ENCODE measurements around the gene B3GALT6.

The B3GALT6 gene

GRCh38 chr1:1234180-1234808, 2.3 kb downstream of the B3GALT6 start:
- no peak for DNase-seq

- no peak for DNase-seq
Observed at GRCh38 chr1:1235016-1235744, 3.1 kb downstream of the B3GALT6 start.

DNA sequence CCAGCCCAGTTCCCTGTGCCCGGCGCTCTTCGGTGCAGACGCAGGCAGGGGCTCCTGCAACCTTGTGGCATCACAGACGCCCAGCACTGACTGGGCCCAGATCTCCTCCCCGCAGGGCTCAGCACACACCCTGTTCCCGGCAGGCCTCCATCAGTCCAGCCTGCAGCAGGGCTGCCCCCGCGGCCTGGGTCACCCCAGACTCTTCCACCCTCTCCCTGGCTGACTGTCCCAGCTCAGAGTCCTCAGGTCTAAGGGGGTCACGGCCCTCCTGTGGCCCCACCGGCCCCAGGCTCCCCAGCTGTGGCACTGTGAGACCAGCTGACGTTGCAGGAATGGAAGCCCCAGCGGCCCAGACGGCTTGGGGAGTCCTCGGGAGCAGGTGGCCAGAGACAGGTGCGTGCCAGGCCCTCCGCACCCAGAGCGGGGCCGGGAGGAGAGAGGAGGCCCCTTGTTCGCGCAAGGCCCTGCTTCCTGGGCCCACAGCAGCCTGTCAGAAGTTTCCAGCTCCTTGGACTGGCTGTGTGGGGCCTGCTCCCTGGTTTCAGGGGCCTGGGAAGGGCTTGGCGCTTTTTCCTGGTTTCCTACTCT, 4.2 kb downstream of the B3GALT6 start:
- DNase-seq = no peak

- DNase-seq = no peak
Observed at GRCh38 chr1:1236945-1237873, 5.2 kb downstream of the B3GALT6 start.

GRCh38 chr1:1237874-1238701, 6.1 kb downstream of the B3GALT6 start:
- no peak for DNase-seq

- no peak for DNase-seq
Observed at GRCh38 chr1:1238702-1239178, 6.7 kb downstream of the B3GALT6 start.

DNA sequence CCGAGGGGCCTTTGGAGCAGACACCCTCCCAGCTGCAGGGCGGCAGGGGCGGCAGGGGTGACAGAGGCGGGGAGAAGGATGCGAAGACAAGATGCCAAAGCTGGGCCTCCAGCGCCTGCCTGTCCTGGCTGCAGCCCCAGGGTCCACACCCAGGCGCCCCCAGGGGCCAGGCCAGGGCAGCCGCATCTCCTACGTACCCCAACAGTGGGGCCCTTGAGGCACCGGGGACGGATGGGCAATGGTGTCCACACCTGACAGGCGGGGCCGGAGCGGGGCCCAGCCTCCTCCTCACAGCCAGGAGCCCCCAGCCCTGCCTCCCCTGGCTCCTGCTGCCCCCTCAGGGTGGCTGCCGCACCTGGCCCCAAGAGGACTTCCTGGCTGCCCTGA, 7.2 kb downstream of the B3GALT6 start:
- no peak for DNase-seq

- DNase-seq = no peak
Observed at GRCh38 chr1:1239614-1240347, 7.7 kb downstream of the B3GALT6 start.

DNA sequence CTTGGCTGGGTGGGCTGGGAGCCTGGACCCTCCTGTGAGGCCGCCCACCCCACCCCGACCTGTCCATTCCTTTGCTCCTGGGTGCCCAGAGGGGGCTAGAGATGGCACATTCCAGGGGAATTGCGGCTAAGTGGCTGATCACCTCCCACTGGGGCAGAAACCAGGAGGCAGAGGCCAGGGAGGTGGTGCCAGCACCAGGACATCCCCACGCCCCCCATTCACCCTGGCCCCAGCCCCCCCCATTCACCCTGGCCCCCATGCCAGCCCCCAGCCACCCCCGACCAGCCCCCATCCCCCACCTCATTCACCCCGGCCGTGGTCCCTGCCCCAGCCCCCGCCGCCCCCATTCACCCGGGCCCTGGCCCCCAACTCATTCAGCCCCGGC, 8.3 kb downstream of the B3GALT6 start:
- DNase-seq = no peak

DNA sequence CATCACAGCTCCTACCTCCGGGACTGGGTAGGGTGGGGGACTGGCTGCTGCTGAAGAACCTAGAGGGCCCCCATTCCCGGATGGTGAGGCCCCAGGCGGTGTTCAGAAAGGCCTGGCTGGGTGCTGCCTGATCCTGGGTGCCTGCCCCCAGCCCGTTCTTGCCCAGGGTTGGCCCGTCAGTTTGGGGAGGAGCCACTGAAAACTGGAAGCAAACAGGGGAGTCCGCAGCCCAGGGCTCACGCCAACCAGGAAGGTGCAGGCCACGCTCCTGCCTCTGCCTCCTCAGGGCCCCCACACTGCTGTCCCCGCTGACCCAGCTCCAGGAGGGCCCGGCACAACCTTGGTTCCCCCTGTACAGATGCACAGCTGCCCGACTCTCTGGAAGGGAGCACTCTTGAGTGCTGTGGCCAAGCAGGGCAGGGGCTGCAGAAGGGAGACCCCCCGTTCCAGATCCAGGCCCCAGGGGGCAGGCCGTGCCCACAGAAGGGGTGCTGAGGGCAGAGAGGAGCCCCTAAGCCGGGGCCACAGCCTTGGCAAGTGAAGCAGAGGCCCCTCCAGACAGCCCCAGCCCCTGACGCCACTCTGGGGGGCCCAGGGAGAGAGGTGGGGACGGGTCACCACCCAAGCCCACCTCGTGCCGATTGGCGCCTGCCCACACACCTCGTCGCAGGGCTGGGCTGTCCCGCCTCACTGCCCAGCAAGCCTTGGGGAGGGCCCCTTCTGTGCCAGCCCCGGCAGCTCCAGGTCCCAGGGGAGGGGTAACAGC, 9.0 kb downstream of the B3GALT6 start:
- DNase-seq = peak in 1 of 2 experiments; percentile 47

- DNase-seq = no peak
Observed at GRCh38 chr1:1241588-1242219, 9.7 kb downstream of the B3GALT6 start.

DNA sequence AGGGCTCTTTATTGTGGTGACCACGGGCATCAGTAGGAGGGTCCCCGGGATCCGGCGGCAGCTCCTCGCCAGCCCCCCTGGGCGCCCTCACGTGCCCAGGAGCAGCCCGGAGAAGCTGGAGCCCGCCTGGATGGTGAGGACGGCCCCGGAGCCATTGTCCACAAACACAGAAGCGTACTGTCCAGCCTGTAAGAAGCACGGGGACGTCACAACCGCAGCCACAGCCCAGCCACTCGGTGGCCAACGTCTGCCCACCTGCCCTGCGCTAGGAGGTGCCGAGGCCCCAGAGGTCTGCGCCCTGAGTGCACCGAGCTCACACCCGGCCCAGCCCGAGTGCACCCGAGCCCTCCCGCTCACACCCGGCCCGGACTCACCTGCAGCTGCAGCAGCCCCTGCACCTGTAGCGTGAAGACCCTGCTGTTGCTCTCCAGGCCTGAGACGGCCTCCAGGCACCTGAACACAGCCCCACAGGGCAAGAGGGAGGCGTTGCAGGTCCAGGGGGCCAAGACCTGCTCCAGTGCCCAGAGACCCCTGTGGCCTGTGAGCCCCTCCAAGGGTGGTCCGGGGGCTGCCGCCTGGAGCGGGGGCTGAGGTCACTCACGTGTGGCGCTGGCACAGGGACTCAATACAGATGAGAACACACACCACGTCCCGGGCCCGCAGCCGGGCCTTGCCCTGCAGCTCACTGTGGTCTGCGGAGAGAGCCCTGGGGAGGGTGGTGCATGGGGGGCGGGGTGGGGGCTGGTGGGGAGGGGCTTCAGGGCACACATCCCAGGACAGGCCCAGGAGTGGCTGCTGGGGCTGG, 10.6 kb downstream of the B3GALT6 start:
- no peak for DNase-seq

- no peak for DNase-seq
Observed at GRCh38 chr1:1243266-1243660, 11.2 kb downstream of the B3GALT6 start.

GRCh38 chr1:1243807-1244191, 11.8 kb downstream of the B3GALT6 start:
- DNase-seq = no peak

DNA sequence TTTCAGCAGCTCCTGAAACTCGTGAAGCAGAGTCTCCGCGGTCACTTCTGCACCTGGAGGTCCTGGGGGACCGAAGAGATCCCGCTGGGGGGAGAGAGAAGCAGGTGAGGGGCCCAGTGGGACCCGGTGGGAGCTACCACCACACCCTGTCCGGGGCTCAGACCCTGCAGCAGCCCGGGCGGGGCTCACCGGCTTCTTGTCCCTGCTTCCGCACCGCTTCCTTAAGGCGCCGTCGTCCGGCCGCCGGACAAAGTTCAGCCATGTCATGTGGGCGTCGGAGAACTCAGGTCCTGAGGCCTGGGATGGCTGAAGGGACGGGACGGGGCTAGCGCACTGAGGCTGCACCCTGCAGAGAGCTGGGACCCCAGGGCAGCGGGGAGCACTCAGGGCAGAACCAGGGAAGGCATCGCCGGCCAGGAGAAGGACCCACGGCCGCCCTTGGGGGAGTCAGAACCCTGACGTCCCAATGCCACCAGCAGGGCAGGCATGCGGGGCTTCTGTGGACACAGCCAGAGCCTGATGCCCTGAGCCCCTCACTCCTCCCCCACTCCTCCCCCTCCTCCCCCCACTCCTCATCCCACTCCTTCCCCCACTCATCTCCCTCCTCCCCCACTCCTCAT, 12.3 kb downstream of the B3GALT6 start:
- DNase-seq = no peak

- DNase-seq = no peak
Observed at GRCh38 chr1:1245178-1245816, 13.3 kb downstream of the B3GALT6 start.

GRCh38 chr1:1245817-1246576, 14.0 kb downstream of the B3GALT6 start:
- DNase-seq = no peak
